Esophagus squamous epithelium (tissue), 5 donors: Measurements from ENCODE around the gene GAGE2A. TPM values are rescaled to one million over a fixed set of nuclear protein-coding genes. Genes with fewer than 3 reads are reported as not detected.
"Not testable (repeated sequence)": the region's sequence is repeated elsewhere in the genome, so short reads cannot be mapped to it uniquely, and the experiment has no call there.

ENCODE experiments used
- DNase-seq: peaks from one replicate; lab custom pipeline; 2025; lab: John Stamatoyannopoulos, UW
- H3K27ac ChIP-seq, 4 donors: fragments of 200-600 bp; sonication (generic); one replicate each; pipeline ENCODE4 v1.5.1; 2016 to 2019; ENCODE audit warnings: mild to moderate bottlenecking in 1 of 4
- H3K27me3 ChIP-seq, 4 donors: fragments of 200-600 bp; sonication (generic); 1 replicate in 3 of 4; 2 replicates in 1 of 4; pipeline versions ENCODE4 v1.5.1 to v1.6.0; 2017 to 2021; ENCODE audit warnings: antibody characterized with exemption in 1 of 4
- H3K36me3 ChIP-seq, 3 donors: fragments of 200-600 bp; sonication (generic); one replicate each; pipeline ENCODE4 v1.5.1; 2016 to 2019
- H3K4me1 ChIP-seq, 3 donors: fragments of 200-600 bp; sonication (generic); one replicate each; pipeline ENCODE4 v1.5.1; 2017 to 2019
- H3K4me3 ChIP-seq, 4 donors: fragments of 200-600 bp; sonication (generic); 1 replicate in 3 of 4; 2 replicates in 1 of 4; pipeline ENCODE4 v1.5.1; 2016 to 2019; ENCODE audit warnings: mild to moderate bottlenecking in 2 of 4, moderate library complexity in 1 of 4
- H3K9me3 ChIP-seq, 3 donors: fragments of 200-600 bp; sonication (generic); one replicate each; pipeline ENCODE4 v1.5.1; 2016 to 2019
- WGBS, 2 donors: methylation state at CpG; one replicate each; pipeline ENCODE4 v1.1.5; 2018; 5-methylcytosine and 5-hydroxymethylcytosine counted together
- intact Hi-C: fragments of 100-400 bp; cut with DNase I; formaldehyde crosslinking; loops from one replicate; pipeline ENCODE4 v1.15.0; 2022
- total RNA-seq, 4 donors: library from RNA; depleted of rRNA; stranded (reverse); fragments of >200 nt; gene quantifications; one replicate each; pipeline ENCODE4 v1.1.0, GENCODE V29; 2016
- donor health status: DM: yes; HTN: yes; CAD: no.

The GAGE2A gene, protein sequence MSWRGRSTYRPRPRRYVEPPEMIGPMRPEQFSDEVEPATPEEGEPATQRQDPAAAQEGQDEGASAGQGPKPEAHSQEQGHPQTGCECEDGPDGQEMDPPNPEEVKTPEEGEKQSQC
- not detected for total RNA-seq

DNA sequence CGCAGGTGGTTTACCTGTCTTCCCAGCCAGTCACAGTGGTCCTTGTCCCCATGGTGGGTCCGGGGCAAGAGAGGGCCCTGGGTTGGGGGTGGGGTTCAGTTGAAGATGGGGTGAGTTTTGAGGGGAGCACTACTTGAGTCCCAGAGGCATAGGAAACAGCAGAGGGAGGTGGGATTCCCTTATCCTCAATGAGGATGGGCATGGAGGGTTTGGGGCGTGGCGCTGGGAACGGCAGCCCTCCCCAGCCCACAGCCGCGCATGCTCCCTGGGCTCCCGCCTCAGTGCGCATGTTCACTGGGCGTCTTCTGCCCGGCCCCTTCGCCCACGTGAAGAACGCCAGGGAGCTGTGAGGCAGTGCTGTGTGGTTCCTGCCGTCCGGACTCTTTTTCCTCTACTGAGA lies at the start of gene GAGE2A:
Gene GAGE2A (plus strand): TSS at position 301 of the 400 bp plus-strand sequence. CDS start 1,155 bp downstream, outside the sequence.
- intact Hi-C loops, H3K4me3 ChIP-seq, H3K27ac ChIP-seq, H3K4me1 ChIP-seq, H3K9me3 ChIP-seq, H3K36me3 ChIP-seq, DNase-seq, H3K27me3 ChIP-seq: not testable (repeated sequence)
- no CpG with 5 or more reads among the region's 16 CpGs for WGBS, 2 donors

DNA sequence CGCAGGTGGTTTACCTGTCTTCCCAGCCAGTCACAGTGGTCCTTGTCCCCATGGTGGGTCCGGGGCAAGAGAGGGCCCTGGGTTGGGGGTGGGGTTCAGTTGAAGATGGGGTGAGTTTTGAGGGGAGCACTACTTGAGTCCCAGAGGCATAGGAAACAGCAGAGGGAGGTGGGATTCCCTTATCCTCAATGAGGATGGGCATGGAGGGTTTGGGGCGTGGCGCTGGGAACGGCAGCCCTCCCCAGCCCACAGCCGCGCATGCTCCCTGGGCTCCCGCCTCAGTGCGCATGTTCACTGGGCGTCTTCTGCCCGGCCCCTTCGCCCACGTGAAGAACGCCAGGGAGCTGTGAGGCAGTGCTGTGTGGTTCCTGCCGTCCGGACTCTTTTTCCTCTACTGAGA lies 47.9 kb upstream of the GAGE2A start, which contains the start of gene GAGE12D:
Gene GAGE12D (plus strand): TSS at position 301 of the 400 bp plus-strand sequence. CDS start 1,155 bp downstream, outside the sequence.
- DNase-seq, H3K4me3 ChIP-seq, H3K9me3 ChIP-seq, H3K36me3 ChIP-seq, H3K27me3 ChIP-seq, intact Hi-C loops, H3K27ac ChIP-seq, H3K4me1 ChIP-seq: not testable (repeated sequence)
- WGBS, 2 donors: no CpG with 5 or more reads among the region's 16 CpGs

DNA sequence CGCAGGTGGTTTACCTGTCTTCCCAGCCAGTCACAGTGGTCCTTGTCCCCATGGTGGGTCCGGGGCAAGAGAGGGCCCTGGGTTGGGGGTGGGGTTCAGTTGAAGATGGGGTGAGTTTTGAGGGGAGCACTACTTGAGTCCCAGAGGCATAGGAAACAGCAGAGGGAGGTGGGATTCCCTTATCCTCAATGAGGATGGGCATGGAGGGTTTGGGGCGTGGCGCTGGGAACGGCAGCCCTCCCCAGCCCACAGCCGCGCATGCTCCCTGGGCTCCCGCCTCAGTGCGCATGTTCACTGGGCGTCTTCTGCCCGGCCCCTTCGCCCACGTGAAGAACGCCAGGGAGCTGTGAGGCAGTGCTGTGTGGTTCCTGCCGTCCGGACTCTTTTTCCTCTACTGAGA lies 38.3 kb upstream of the GAGE2A start, which contains the start of gene GAGE12E:
Gene GAGE12E (plus strand): TSS at position 301 of the 400 bp plus-strand sequence. CDS start 1,155 bp downstream, outside the sequence.
- H3K4me1 ChIP-seq, H3K27ac ChIP-seq, H3K27me3 ChIP-seq, DNase-seq, H3K9me3 ChIP-seq, H3K4me3 ChIP-seq, H3K36me3 ChIP-seq, intact Hi-C loops: not testable (repeated sequence)
- no CpG with 5 or more reads among the region's 16 CpGs for WGBS, 2 donors

DNA sequence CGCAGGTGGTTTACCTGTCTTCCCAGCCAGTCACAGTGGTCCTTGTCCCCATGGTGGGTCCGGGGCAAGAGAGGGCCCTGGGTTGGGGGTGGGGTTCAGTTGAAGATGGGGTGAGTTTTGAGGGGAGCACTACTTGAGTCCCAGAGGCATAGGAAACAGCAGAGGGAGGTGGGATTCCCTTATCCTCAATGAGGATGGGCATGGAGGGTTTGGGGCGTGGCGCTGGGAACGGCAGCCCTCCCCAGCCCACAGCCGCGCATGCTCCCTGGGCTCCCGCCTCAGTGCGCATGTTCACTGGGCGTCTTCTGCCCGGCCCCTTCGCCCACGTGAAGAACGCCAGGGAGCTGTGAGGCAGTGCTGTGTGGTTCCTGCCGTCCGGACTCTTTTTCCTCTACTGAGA lies 28.8 kb upstream of the GAGE2A start, which contains the start of gene GAGE12F:
Gene GAGE12F (plus strand): TSS at position 301 of the 400 bp plus-strand sequence. CDS start 1,155 bp downstream, outside the sequence.
- H3K4me3 ChIP-seq, DNase-seq, H3K27me3 ChIP-seq, intact Hi-C loops, H3K27ac ChIP-seq, H3K9me3 ChIP-seq, H3K36me3 ChIP-seq, H3K4me1 ChIP-seq: not testable (repeated sequence)
- no CpG with 5 or more reads among the region's 16 CpGs for WGBS, 2 donors

DNA sequence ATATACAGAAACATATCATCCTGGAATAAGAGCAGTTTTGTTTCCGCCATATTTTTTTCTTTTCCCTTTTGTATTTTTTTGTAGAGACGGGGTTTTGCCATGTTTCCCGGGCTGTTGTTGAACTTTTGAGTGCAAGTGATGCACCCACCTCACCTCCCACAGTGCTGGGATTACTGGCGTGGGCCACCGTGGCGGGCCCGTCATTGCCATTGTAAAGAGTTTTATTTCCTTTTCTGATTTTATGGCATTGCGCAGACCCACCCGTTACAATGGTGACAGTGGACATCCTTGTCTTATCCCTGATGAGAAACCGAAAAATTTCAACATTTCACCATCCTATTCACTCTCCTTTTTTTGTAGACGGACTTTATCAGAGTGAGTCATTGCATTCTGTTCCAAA lies 20.6 kb upstream of the GAGE2A start:
- intact Hi-C loops, H3K4me3 ChIP-seq, H3K36me3 ChIP-seq, DNase-seq, H3K9me3 ChIP-seq, H3K4me1 ChIP-seq, H3K27ac ChIP-seq, H3K27me3 ChIP-seq: not testable (repeated sequence)
- no CpG with 5 or more reads among the region's 11 CpGs for WGBS, 2 donors

DNA sequence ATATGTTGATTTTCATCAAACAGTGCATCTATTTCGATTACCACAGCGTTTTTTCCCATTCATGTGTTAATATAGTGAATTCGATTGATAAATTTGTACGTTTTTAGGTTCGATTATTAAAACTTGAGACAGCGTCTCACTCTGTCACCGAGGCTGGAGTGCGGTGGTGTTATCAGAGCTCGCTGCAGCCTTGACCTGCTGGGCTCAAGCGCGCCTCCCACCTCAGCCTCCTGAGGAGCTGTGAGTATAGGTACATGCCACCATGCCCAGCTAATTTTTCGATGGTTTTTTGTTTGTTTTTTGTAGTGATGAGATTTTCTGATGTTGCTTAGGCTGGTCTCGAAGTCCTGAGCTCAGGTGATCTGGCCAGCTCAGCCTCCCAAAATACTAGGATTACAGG lies 20.1 kb upstream of the GAGE2A start:
- H3K9me3 ChIP-seq, H3K4me3 ChIP-seq, H3K27ac ChIP-seq, H3K27me3 ChIP-seq, H3K36me3 ChIP-seq, H3K4me1 ChIP-seq, DNase-seq, intact Hi-C loops: not testable (repeated sequence)
- WGBS, 2 donors: 91% methylated on average over 8 of the region's 13 CpGs; no CpG with 5 or more reads in 1 of the 2 donors

DNA sequence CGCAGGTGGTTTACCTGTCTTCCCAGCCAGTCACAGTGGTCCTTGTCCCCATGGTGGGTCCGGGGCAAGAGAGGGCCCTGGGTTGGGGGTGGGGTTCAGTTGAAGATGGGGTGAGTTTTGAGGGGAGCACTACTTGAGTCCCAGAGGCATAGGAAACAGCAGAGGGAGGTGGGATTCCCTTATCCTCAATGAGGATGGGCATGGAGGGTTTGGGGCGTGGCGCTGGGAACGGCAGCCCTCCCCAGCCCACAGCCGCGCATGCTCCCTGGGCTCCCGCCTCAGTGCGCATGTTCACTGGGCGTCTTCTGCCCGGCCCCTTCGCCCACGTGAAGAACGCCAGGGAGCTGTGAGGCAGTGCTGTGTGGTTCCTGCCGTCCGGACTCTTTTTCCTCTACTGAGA lies 19.2 kb upstream of the GAGE2A start, which contains the start of gene GAGE12G:
Gene GAGE12G (plus strand): TSS at position 301 of the 400 bp plus-strand sequence. CDS start 1,155 bp downstream, outside the sequence.
- H3K4me3 ChIP-seq, DNase-seq, H3K36me3 ChIP-seq, H3K27ac ChIP-seq, intact Hi-C loops, H3K4me1 ChIP-seq, H3K27me3 ChIP-seq, H3K9me3 ChIP-seq: not testable (repeated sequence)
- WGBS, 2 donors: no CpG with 5 or more reads among the region's 16 CpGs

DNA sequence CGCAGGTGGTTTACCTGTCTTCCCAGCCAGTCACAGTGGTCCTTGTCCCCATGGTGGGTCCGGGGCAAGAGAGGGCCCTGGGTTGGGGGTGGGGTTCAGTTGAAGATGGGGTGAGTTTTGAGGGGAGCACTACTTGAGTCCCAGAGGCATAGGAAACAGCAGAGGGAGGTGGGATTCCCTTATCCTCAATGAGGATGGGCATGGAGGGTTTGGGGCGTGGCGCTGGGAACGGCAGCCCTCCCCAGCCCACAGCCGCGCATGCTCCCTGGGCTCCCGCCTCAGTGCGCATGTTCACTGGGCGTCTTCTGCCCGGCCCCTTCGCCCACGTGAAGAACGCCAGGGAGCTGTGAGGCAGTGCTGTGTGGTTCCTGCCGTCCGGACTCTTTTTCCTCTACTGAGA lies 9.6 kb upstream of the GAGE2A start, which contains the start of gene GAGE12H:
Gene GAGE12H (plus strand): TSS at position 301 of the 400 bp plus-strand sequence. CDS start 1,155 bp downstream, outside the sequence.
- H3K4me3 ChIP-seq, H3K27me3 ChIP-seq, DNase-seq, intact Hi-C loops, H3K4me1 ChIP-seq, H3K27ac ChIP-seq, H3K9me3 ChIP-seq, H3K36me3 ChIP-seq: not testable (repeated sequence)
- no CpG with 5 or more reads among the region's 16 CpGs for WGBS, 2 donors

DNA sequence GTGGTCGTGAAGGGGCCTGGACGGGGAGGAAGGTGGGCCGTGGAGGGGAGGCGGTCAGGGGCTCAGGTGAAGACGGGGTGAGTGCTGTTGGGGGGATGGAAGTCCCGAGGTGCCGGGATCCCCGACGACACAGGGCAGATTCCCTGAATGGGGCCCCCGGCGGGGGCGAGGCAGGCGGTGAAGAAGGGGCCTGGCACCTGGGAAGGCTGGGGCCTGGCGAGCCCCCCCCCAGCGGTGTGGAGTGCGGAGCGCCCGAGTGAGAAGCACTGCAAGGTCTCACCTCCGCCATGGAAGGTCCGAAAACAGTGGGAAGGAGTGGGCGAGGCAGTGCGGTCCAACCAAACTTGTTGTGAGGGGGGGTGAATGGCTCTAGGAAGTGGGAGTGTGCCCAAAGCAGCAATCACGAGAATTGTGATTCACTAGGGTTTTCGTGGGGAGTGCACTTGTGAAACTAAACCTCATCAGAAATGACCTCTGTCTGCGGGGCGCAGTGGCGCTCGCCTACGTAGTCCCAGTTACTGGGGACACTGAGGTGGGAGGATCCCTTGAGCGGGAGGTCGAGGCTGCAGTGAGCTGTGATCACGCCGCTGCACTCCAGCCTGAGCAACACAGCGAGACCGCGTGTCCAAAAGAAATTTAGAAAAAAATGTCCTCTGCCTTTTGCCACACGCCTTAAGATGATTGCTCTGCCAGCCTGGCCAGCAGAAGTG lies 628 bp downstream of the GAGE2A start:
- intact Hi-C loops, H3K4me3 ChIP-seq, H3K36me3 ChIP-seq, H3K9me3 ChIP-seq, H3K4me1 ChIP-seq, DNase-seq, H3K27me3 ChIP-seq, H3K27ac ChIP-seq: not testable (repeated sequence)
- WGBS, 2 donors: 91 to 92% methylated on average over 13 to 25 of the region's 37 CpGs

DNA sequence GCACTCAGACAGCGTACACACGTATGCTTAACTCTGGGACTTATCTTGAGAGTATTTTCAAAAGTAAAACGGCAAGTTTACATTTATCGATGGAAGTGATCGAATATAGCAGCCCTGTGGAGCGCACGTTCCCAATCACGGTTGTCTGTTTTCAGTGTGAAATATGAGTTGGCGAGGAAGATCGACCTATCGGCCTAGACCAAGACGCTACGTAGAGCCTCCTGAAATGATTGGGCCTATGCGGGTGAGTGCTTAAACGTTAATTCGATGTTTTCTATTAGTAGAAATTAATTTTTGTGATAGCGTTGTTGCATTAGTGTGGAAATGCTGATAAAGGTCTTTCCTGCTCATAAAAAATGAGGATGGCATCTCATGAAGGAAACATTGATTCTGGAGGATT lies 1.2 kb downstream of the GAGE2A start:
- WGBS, 2 donors: 89 to 92% methylated on average over 13 to 15 of the region's 17 CpGs
- H3K27me3 ChIP-seq, H3K9me3 ChIP-seq, H3K36me3 ChIP-seq, H3K4me1 ChIP-seq, intact Hi-C loops, H3K4me3 ChIP-seq, DNase-seq, H3K27ac ChIP-seq: not testable (repeated sequence)

DNA sequence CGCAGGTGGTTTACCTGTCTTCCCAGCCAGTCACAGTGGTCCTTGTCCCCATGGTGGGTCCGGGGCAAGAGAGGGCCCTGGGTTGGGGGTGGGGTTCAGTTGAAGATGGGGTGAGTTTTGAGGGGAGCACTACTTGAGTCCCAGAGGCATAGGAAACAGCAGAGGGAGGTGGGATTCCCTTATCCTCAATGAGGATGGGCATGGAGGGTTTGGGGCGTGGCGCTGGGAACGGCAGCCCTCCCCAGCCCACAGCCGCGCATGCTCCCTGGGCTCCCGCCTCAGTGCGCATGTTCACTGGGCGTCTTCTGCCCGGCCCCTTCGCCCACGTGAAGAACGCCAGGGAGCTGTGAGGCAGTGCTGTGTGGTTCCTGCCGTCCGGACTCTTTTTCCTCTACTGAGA lies 9.4 kb downstream of the GAGE2A start, which contains the start of gene GAGE1:
Gene GAGE1 (plus strand): TSS at position 301 of the 400 bp plus-strand sequence. CDS start 1,155 bp downstream, outside the sequence.
- H3K36me3 ChIP-seq, H3K27me3 ChIP-seq, DNase-seq, H3K4me1 ChIP-seq, H3K9me3 ChIP-seq, H3K4me3 ChIP-seq, intact Hi-C loops, H3K27ac ChIP-seq: not testable (repeated sequence)
- no CpG with 5 or more reads among the region's 16 CpGs for WGBS, 2 donors
